Measurements from ENCODE around the gene PTPRT. TPM values are rescaled to one million over a fixed set of nuclear protein-coding genes. Genes with fewer than 3 reads are reported as not detected.

Gene PTPRT
- total and polyA plus RNA-seq, 2 donors (not counting 1 experiment from before 2014, with no cell fraction given): not detected

- Histone ChIP-seq H3K27me3 (ENCODE audit: control insufficient read depth, insufficient read depth, low read length) (no peaks in the 10 kb centered on the region), H2AFZ (ENCODE audit: low read length) (no peak overlapping the region), H3K9ac (ENCODE audit: insufficient read depth, low read length) (no peak overlapping the region), H3K9me3 (ENCODE audit: control insufficient read depth, insufficient read depth, low read depth, low read length) (no peaks in the 10 kb centered on the region), H3K36me3 (ENCODE audit: control insufficient read depth, insufficient read depth, low read length) (no peaks in the 10 kb centered on the region), H3K4me2 (ENCODE audit: extremely low read depth, insufficient read depth, low read length) (no peak overlapping the region), H3K4me3 (replicated peaks in 1 of 4; ENCODE audit: control extremely low read depth in 1 of 4, insufficient read depth in 1 of 4, low read depth in 3 of 4, low read length in 4 of 4) (no peak overlapping the region), H3K79me2 (ENCODE audit: control insufficient read depth, insufficient read depth, low read length) (no peaks in the 10 kb centered on the region), H4K20me1 (ENCODE audit: control insufficient read depth, extremely low read depth, insufficient read depth, low read length) (no peaks in the 10 kb centered on the region), H3K4me1 (ENCODE audit: control insufficient read depth, extremely low read depth, insufficient read depth, low read length) (no peaks in the 10 kb centered on the region), H3K27ac (ENCODE audit: insufficient read depth, low read length) (no peak overlapping the region)
- TF ChIP-seq CTCF (conservative IDR thresholded peaks at IDR 0.05 in 1 of 2, IDR thresholded peaks at IDR 0.05 in 1 of 2; ENCODE audit: low read depth in 1 of 2, low read length in 2 of 2) (no peak), EZH2 (IDR thresholded peaks at IDR 0.05; ENCODE audit: low read length, missing control alignments) (no peak)
- no peak for DNase-seq (ENCODE audit: low read depth in 2 of 2)
Observed at GRCh38 chr20:42097741-42098140, 1092.0 kb downstream of the PTPRT start.

GRCh38 chr20:42095221-42095620 is 1094.5 kb downstream of the PTPRT start:
- H3K4me3 ChIP-seq (replicated peaks in 1 of 4; ENCODE audit: control extremely low read depth in 1 of 4, insufficient read depth in 1 of 4, low read depth in 3 of 4, low read length in 4 of 4): no peak overlapping the region
- DNase-seq (ENCODE audit: low read depth in 2 of 2): no peak
- H3K4me1 ChIP-seq (ENCODE audit: control insufficient read depth, extremely low read depth, insufficient read depth, low read length): no peaks in the 10 kb centered on the region
- H4K20me1 ChIP-seq (ENCODE audit: control insufficient read depth, extremely low read depth, insufficient read depth, low read length): no peaks in the 10 kb centered on the region
- no peak for TF ChIP-seq CTCF (conservative IDR thresholded peaks at IDR 0.05 in 1 of 2, IDR thresholded peaks at IDR 0.05 in 1 of 2; ENCODE audit: low read depth in 1 of 2, low read length in 2 of 2)
- no peak for TF ChIP-seq EZH2 (IDR thresholded peaks at IDR 0.05; ENCODE audit: low read length, missing control alignments)
- no peak overlapping the region for H2AFZ ChIP-seq (ENCODE audit: low read length)
- H3K27ac ChIP-seq (ENCODE audit: insufficient read depth, low read length): no peak overlapping the region
- no peaks in the 10 kb centered on the region for H3K79me2 ChIP-seq (ENCODE audit: control insufficient read depth, insufficient read depth, low read length)
- no peak overlapping the region for H3K4me2 ChIP-seq (ENCODE audit: extremely low read depth, insufficient read depth, low read length)
- H3K36me3 ChIP-seq (ENCODE audit: control insufficient read depth, insufficient read depth, low read length): no peaks in the 10 kb centered on the region
- no peak overlapping the region for H3K9ac ChIP-seq (ENCODE audit: insufficient read depth, low read length)
- no peaks in the 10 kb centered on the region for H3K27me3 ChIP-seq (ENCODE audit: control insufficient read depth, insufficient read depth, low read length)
- H3K9me3 ChIP-seq (ENCODE audit: control insufficient read depth, insufficient read depth, low read depth, low read length): no peaks in the 10 kb centered on the region

- H3K4me1 ChIP-seq (ENCODE audit: control insufficient read depth, extremely low read depth, insufficient read depth, low read length): no peaks in the 10 kb centered on the region
- TF ChIP-seq EZH2 (IDR thresholded peaks at IDR 0.05; ENCODE audit: low read length, missing control alignments) (no peak), CTCF (conservative IDR thresholded peaks at IDR 0.05 in 1 of 2, IDR thresholded peaks at IDR 0.05 in 1 of 2; ENCODE audit: low read depth in 1 of 2, low read length in 2 of 2) (no peak)
- DNase-seq (ENCODE audit: low read depth in 2 of 2): no peak
- H3K4me3 ChIP-seq (replicated peaks in 1 of 4; ENCODE audit: control extremely low read depth in 1 of 4, insufficient read depth in 1 of 4, low read depth in 3 of 4, low read length in 4 of 4): no peak overlapping the region
- no peaks in the 10 kb centered on the region for H3K27me3 ChIP-seq (ENCODE audit: control insufficient read depth, insufficient read depth, low read length)
- no peak overlapping the region for H2AFZ ChIP-seq (ENCODE audit: low read length)
- no peak overlapping the region for H3K9ac ChIP-seq (ENCODE audit: insufficient read depth, low read length)
- H3K27ac ChIP-seq (ENCODE audit: insufficient read depth, low read length): no peak overlapping the region
- H3K9me3 ChIP-seq (ENCODE audit: control insufficient read depth, insufficient read depth, low read depth, low read length): no peaks in the 10 kb centered on the region
- no peaks in the 10 kb centered on the region for H3K36me3 ChIP-seq (ENCODE audit: control insufficient read depth, insufficient read depth, low read length)
- no peak overlapping the region for H3K4me2 ChIP-seq (ENCODE audit: extremely low read depth, insufficient read depth, low read length)
- H3K79me2 ChIP-seq (ENCODE audit: control insufficient read depth, insufficient read depth, low read length): no peaks in the 10 kb centered on the region
- H4K20me1 ChIP-seq (ENCODE audit: control insufficient read depth, extremely low read depth, insufficient read depth, low read length): no peaks in the 10 kb centered on the region
Observed at GRCh38 chr20:42093542-42094440, 1095.9 kb downstream of the PTPRT start.
